HEK293 (cell line): ENCODE results near the gene CEP120.

Experiments used
- BCL11A ChIP-seq: fragments of 450-650 bp; formaldehyde crosslinking; IDR thresholded peaks from 2 replicates; pipeline ENCODE4 v1.5.1; 2016; ENCODE audit warnings: low read depth, missing biosample characterization, missing genetic modification characterization
- KLF9 ChIP-seq: fragments of 450-650 bp; formaldehyde crosslinking; IDR thresholded peaks from 2 replicates; pipeline ENCODE4 v1.5.1; 2016; ENCODE audit warnings: missing biosample characterization, missing genetic modification characterization, low read depth
- OSR2 ChIP-seq: fragments of 450-650 bp; formaldehyde crosslinking; IDR thresholded peaks from 2 replicates; pipeline ENCODE4 v1.5.1; 2016; ENCODE audit warnings: missing biosample characterization, missing genetic modification characterization
- OVOL3 ChIP-seq: fragments of 450-650 bp; formaldehyde crosslinking; IDR thresholded peaks from 2 replicates; pipeline ENCODE4 v1.5.1; 2016; ENCODE audit warnings: missing biosample characterization, missing genetic modification characterization
- SETDB1 ChIP-seq: IDR thresholded peaks from one replicate; pipeline ENCODE4 v1.6.1; 2017; ENCODE audit warnings: mild to moderate bottlenecking, low read length, moderate library complexity, mixed read lengths; ENCODE audit not compliant: insufficient read length
- YY1 ChIP-seq: fragments of 450-650 bp; formaldehyde crosslinking; IDR thresholded peaks from 2 replicates; pipeline ENCODE4 v1.5.1; 2018; ENCODE audit warnings: missing biosample characterization, missing genetic modification characterization
- ZFHX2 ChIP-seq: fragments of 450-650 bp; formaldehyde crosslinking; conservative IDR thresholded peaks from 2 replicates; pipeline ENCODE4 v1.5.1; 2016; ENCODE audit warnings: missing biosample characterization, missing genetic modification characterization
- ZNF133 ChIP-seq: fragments of 450-650 bp; formaldehyde crosslinking; IDR thresholded peaks from 2 replicates; pipeline ENCODE4 v1.5.1; 2016; ENCODE audit warnings: missing biosample characterization, missing genetic modification characterization
- ZNF146 ChIP-seq: fragments of 450-650 bp; formaldehyde crosslinking; IDR thresholded peaks from 2 replicates; pipeline ENCODE4 v1.5.1; 2016; ENCODE audit warnings: missing biosample characterization, missing genetic modification characterization
- ZNF184 ChIP-seq: fragments of 450-650 bp; IDR thresholded peaks from 2 replicates; pipeline ENCODE4 v1.5.1; 2018; ENCODE audit warnings: missing biosample characterization, mild to moderate bottlenecking, missing genetic modification characterization
- ZNF223 ChIP-seq: fragments of 450-650 bp; formaldehyde crosslinking; IDR thresholded peaks from 2 replicates; pipeline ENCODE4 v1.5.1; 2016; ENCODE audit warnings: missing biosample characterization, missing genetic modification characterization
- ZNF23 ChIP-seq: fragments of 450-650 bp; formaldehyde crosslinking; IDR thresholded peaks from 2 replicates; pipeline ENCODE4 v1.5.1; 2016; ENCODE audit warnings: missing biosample characterization, missing genetic modification characterization, borderline replicate concordance
- ZNF324 ChIP-seq: fragments of 450-650 bp; formaldehyde crosslinking; IDR thresholded peaks from 2 replicates; pipeline ENCODE4 v1.5.1; 2016; ENCODE audit warnings: missing biosample characterization, missing genetic modification characterization
- ZNF391 ChIP-seq: fragments of 450-650 bp; formaldehyde crosslinking; IDR thresholded peaks from 2 replicates; pipeline ENCODE4 v1.5.1; 2016; ENCODE audit warnings: low read depth, missing biosample characterization, missing genetic modification characterization, borderline replicate concordance
- ZNF610 ChIP-seq: fragments of 450-650 bp; formaldehyde crosslinking; IDR thresholded peaks from 2 replicates; pipeline ENCODE4 v1.5.1; 2016; ENCODE audit warnings: missing biosample characterization, missing genetic modification characterization, borderline replicate concordance
- ZNF626 ChIP-seq: fragments of 450-650 bp; sonication (Bioruptor Pico); formaldehyde crosslinking; IDR thresholded peaks from 2 replicates; pipeline ENCODE4 v1.5.1; 2018; ENCODE audit warnings: missing biosample characterization, missing genetic modification characterization, inconsistent platforms
- ZNF654 ChIP-seq: fragments of 450-650 bp; formaldehyde crosslinking; IDR thresholded peaks from 2 replicates; pipeline ENCODE4 v1.5.1; 2016; ENCODE audit warnings: low read depth, missing biosample characterization, missing genetic modification characterization
- ZNF707 ChIP-seq: fragments of 450-650 bp; formaldehyde crosslinking; IDR thresholded peaks from 2 replicates; pipeline ENCODE4 v1.5.1; 2016; ENCODE audit warnings: missing biosample characterization, missing genetic modification characterization
- ZNF776 ChIP-seq: fragments of 450-650 bp; formaldehyde crosslinking; IDR thresholded peaks from 2 replicates; pipeline ENCODE4 v1.5.0; 2017; ENCODE audit warnings: missing biosample characterization, missing genetic modification characterization, borderline replicate concordance
- ZNF843 ChIP-seq: fragments of 450-650 bp; formaldehyde crosslinking; IDR thresholded peaks from 2 replicates; pipeline ENCODE4 v1.5.1; 2016; ENCODE audit warnings: missing biosample characterization, missing genetic modification characterization
- ZSCAN16 ChIP-seq: fragments of 450-650 bp; formaldehyde crosslinking; IDR thresholded peaks from 2 replicates; pipeline ENCODE4 v1.5.1; 2016; ENCODE audit warnings: missing biosample characterization, missing genetic modification characterization
- ZXDB ChIP-seq: fragments of 450-650 bp; formaldehyde crosslinking; IDR thresholded peaks from 2 replicates; pipeline ENCODE4 v1.5.1; 2016; ENCODE audit warnings: missing biosample characterization, missing genetic modification characterization
- TF ChIP-seq, protein P1 (sequence below): fragments of 450-650 bp; formaldehyde crosslinking; IDR thresholded peaks from 2 replicates; pipeline ENCODE4 v1.5.1; 2016; ENCODE audit warnings: missing biosample characterization, missing genetic modification characterization
- TF ChIP-seq, protein P2 (sequence below): fragments of 450-650 bp; formaldehyde crosslinking; IDR thresholded peaks from 2 replicates; pipeline ENCODE4 v1.5.1; 2017; ENCODE audit warnings: missing biosample characterization, missing genetic modification characterization
- TF ChIP-seq, protein P3 (sequence below): fragments of 450-650 bp; formaldehyde crosslinking; IDR thresholded peaks from 2 replicates; pipeline ENCODE4 v1.5.1; 2016; ENCODE audit warnings: missing biosample characterization, missing genetic modification characterization
- TF ChIP-seq, protein P4 (sequence below): fragments of 450-650 bp; formaldehyde crosslinking; IDR thresholded peaks from 2 replicates; pipeline ENCODE4 v1.5.1; 2016; ENCODE audit warnings: missing biosample characterization, missing genetic modification characterization
- TF ChIP-seq, protein P5 (sequence below): fragments of 450-650 bp; formaldehyde crosslinking; IDR thresholded peaks from 2 replicates; pipeline ENCODE4 v1.5.1; 2016; ENCODE audit warnings: missing biosample characterization, missing genetic modification characterization, borderline replicate concordance

CEP120 gene

GRCh38 chr5:123423278-123424149 is at the start of gene CEP120 (continued):
- TF ChIP-seq, protein P1, sequence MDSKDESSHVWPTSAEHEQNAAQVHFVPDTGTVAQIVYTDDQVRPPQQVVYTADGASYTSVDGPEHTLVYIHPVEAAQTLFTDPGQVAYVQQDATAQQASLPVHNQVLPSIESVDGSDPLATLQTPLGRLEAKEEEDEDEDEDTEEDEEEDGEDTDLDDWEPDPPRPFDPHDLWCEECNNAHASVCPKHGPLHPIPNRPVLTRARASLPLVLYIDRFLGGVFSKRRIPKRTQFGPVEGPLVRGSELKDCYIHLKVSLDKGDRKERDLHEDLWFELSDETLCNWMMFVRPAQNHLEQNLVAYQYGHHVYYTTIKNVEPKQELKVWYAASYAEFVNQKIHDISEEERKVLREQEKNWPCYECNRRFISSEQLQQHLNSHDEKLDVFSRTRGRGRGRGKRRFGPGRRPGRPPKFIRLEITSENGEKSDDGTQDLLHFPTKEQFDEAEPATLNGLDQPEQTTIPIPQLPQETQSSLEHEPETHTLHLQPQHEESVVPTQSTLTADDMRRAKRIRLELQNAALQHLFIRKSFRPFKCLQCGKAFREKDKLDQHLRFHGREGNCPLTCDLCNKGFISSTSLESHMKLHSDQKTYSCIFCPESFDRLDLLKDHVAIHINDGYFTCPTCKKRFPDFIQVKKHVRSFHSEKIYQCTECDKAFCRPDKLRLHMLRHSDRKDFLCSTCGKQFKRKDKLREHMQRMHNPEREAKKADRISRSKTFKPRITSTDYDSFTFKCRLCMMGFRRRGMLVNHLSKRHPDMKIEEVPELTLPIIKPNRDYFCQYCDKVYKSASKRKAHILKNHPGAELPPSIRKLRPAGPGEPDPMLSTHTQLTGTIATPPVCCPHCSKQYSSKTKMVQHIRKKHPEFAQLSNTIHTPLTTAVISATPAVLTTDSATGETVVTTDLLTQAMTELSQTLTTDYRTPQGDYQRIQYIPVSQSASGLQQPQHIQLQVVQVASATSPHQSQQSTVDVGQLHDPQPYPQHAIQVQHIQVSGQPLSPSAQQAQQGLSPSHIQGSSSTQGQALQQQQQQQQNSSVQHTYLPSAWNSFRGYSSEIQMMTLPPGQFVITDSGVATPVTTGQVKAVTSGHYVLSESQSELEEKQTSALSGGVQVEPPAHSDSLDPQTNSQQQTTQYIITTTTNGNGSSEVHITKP (tag by site-specific recombination), result peak; percentile 70
- TF ChIP-seq, protein P2, sequence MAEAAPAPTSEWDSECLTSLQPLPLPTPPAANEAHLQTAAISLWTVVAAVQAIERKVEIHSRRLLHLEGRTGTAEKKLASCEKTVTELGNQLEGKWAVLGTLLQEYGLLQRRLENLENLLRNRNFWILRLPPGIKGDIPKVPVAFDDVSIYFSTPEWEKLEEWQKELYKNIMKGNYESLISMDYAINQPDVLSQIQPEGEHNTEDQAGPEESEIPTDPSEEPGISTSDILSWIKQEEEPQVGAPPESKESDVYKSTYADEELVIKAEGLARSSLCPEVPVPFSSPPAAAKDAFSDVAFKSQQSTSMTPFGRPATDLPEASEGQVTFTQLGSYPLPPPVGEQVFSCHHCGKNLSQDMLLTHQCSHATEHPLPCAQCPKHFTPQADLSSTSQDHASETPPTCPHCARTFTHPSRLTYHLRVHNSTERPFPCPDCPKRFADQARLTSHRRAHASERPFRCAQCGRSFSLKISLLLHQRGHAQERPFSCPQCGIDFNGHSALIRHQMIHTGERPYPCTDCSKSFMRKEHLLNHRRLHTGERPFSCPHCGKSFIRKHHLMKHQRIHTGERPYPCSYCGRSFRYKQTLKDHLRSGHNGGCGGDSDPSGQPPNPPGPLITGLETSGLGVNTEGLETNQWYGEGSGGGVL (tag by site-specific recombination), result peak; percentile 60
- no peak for TF ChIP-seq ZSCAN16 (tag by site-specific recombination)
- peak; percentile 76 for TF ChIP-seq OSR2 (tag by site-specific recombination)
- TF ChIP-seq YY1 (tag by site-specific recombination), result no peak; the same call in 1 of the 2 replicates
- no peak for TF ChIP-seq ZNF133
- no peak; the same call in 1 of the 2 replicates for TF ChIP-seq ZNF391 (tag by site-specific recombination)
- TF ChIP-seq BCL11A (tag by site-specific recombination), result no peak
- TF ChIP-seq, protein P3, sequence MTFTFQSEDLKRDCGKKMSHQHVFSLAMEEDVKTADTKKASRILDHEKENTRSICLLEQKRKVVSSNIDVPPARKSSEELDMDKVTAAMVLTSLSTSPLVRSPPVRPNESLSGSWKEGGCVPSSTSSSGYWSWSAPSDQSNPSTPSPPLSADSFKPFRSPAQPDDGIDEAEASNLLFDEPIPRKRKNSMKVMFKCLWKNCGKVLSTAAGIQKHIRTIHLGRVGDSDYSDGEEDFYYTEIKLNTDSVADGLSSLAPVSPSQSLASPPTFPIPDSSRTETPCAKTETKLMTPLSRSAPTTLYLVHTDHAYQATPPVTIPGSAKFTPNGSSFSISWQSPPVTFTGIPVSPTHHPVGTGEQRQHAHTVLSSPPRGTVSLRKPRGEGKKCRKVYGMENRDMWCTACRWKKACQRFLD (tag by site-specific recombination), result no peak
- TF ChIP-seq ZNF610 (tag by site-specific recombination), result peak; percentile 97
- no peak for TF ChIP-seq ZFHX2 (tag by site-specific recombination)
- peak; percentile 30; the same call in 1 of the 2 replicates for TF ChIP-seq ZNF184 (tag by site-specific recombination)
- TF ChIP-seq, protein P4, sequence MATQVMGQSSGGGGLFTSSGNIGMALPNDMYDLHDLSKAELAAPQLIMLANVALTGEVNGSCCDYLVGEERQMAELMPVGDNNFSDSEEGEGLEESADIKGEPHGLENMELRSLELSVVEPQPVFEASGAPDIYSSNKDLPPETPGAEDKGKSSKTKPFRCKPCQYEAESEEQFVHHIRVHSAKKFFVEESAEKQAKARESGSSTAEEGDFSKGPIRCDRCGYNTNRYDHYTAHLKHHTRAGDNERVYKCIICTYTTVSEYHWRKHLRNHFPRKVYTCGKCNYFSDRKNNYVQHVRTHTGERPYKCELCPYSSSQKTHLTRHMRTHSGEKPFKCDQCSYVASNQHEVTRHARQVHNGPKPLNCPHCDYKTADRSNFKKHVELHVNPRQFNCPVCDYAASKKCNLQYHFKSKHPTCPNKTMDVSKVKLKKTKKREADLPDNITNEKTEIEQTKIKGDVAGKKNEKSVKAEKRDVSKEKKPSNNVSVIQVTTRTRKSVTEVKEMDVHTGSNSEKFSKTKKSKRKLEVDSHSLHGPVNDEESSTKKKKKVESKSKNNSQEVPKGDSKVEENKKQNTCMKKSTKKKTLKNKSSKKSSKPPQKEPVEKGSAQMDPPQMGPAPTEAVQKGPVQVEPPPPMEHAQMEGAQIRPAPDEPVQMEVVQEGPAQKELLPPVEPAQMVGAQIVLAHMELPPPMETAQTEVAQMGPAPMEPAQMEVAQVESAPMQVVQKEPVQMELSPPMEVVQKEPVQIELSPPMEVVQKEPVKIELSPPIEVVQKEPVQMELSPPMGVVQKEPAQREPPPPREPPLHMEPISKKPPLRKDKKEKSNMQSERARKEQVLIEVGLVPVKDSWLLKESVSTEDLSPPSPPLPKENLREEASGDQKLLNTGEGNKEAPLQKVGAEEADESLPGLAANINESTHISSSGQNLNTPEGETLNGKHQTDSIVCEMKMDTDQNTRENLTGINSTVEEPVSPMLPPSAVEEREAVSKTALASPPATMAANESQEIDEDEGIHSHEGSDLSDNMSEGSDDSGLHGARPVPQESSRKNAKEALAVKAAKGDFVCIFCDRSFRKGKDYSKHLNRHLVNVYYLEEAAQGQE (tag by site-specific recombination), result no peak
- TF ChIP-seq ZNF23 (tag by site-specific recombination), result no peak
- TF ChIP-seq KLF9 (tag by site-specific recombination), result no peak
- TF ChIP-seq, protein P5, sequence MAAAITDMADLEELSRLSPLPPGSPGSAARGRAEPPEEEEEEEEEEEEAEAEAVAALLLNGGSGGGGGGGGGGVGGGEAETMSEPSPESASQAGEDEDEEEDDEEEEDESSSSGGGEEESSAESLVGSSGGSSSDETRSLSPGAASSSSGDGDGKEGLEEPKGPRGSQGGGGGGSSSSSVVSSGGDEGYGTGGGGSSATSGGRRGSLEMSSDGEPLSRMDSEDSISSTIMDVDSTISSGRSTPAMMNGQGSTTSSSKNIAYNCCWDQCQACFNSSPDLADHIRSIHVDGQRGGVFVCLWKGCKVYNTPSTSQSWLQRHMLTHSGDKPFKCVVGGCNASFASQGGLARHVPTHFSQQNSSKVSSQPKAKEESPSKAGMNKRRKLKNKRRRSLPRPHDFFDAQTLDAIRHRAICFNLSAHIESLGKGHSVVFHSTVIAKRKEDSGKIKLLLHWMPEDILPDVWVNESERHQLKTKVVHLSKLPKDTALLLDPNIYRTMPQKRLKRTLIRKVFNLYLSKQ (tag by site-specific recombination), result no peak
- no peak for TF ChIP-seq ZNF223 (tag by site-specific recombination)
- peak; percentile 49 for TF ChIP-seq SETDB1
- no peak for TF ChIP-seq ZNF707 (tag by site-specific recombination)
- peak; percentile 51 for TF ChIP-seq ZNF654 (tag by site-specific recombination)
- no peak; the same call in 1 of the 2 replicates for TF ChIP-seq ZNF146 (tag by site-specific recombination)
- TF ChIP-seq OVOL3, result peak; percentile 11; the same call in 1 of the 2 replicates
- peak; percentile 33; the same call in 1 of the 2 replicates for TF ChIP-seq ZNF843 (tag by site-specific recombination)
- TF ChIP-seq ZNF626, result no peak
- TF ChIP-seq ZXDB (tag by site-specific recombination), result peak; percentile 85
- no peak for TF ChIP-seq ZNF776
- TF ChIP-seq ZNF324, result 0 out of 2 replicates have a peak, but pooled peaks have one; percentile 61
